CD4-positive, alpha-beta T cell (primary cell): ENCODE data around the gene XKR7. TPM values are rescaled to one million over a fixed set of nuclear protein-coding genes. Genes with fewer than 3 reads are reported as not detected.

Experiments
- ATAC-seq: fragments of 200-7000 bp; cut with Tn5 transposase; one replicate; pipeline ENCODE4 v1.10.0; 2022; ENCODE audit warnings: mild to moderate bottlenecking; ENCODE audit not compliant: poor library complexity
- CTCF ChIA-PET: fragments of 350-600 bp; sonication (Branson Sonifier 250); formaldehyde crosslinking; loops from one replicate; lab custom pipeline; 2021; ENCODE audit warnings: antibody characterized with exemption, inconsistent platforms; lab: Charles Lee
- POLR2A ChIA-PET: fragments of 350-600 bp; sonication (Branson Sonifier 250); formaldehyde crosslinking; loops from one replicate; lab custom pipeline; 2021; ENCODE audit warnings: antibody characterized with exemption, inconsistent platforms; lab: Charles Lee
- DNase-seq, 14 experiments: peaks; one replicate each; pipeline ENCODE4 v3.0.0-alpha.2; 2013 to 2020; ENCODE audit warnings: mixed read lengths in 2 of 14
- H3K27ac ChIP-seq, 2 donors: one replicate each; pipeline versions ENCODE4 v1.5.1 to v1.7.0; 2013; ENCODE audit warnings: low read length in 2 of 2, low read depth in 1 of 2, mild to moderate bottlenecking in 1 of 2
- H3K27me3 ChIP-seq, 2 experiments: 1 replicate in 1 of 2; 2 replicates in 1 of 2; pipeline versions ENCODE4 v1.6.1 to v1.7.0; 2013; ENCODE audit warnings: low read length in 2 of 2, control low read depth in 1 of 2, mild to moderate bottlenecking in 1 of 2, moderate library complexity in 1 of 2; ENCODE audit not compliant: insufficient read depth in 2 of 2, control insufficient read depth in 1 of 2
- H3K36me3 ChIP-seq: one replicate; pipeline ENCODE4 v1.6.1; 2013; ENCODE audit warnings: low read length, control low read depth; ENCODE audit not compliant: insufficient read depth
- H3K4me1 ChIP-seq: one replicate; pipeline ENCODE4 v1.6.1; 2013; ENCODE audit warnings: low read length, control low read depth; ENCODE audit not compliant: insufficient read depth
- H3K4me3 ChIP-seq: one replicate; pipeline ENCODE4 v1.5.1; 2013; ENCODE audit warnings: mild to moderate bottlenecking, low read length, moderate library complexity
- H3K9me3 ChIP-seq, 2 experiments: 1 replicate in 1 of 2; 2 replicates in 1 of 2; pipeline versions ENCODE4 v1.6.1 to v1.7.0; 2013; ENCODE audit warnings: low read length in 2 of 2, mild to moderate bottlenecking in 2 of 2, control low read depth in 1 of 2, moderate library complexity in 1 of 2; ENCODE audit not compliant: control insufficient read depth in 1 of 2, insufficient read depth in 1 of 2
- H3K27ac Mint-ChIP-seq: one replicate; pipeline ENCODE4 v1.8.0; 2020; ENCODE audit warnings: mixed read lengths
- H3K27me3 Mint-ChIP-seq: one replicate; pipeline ENCODE4 v1.8.0; 2021; ENCODE audit warnings: mixed read lengths
- H3K36me3 Mint-ChIP-seq: one replicate; pipeline ENCODE4 v1.8.0; 2021; ENCODE audit warnings: low read depth, mixed read lengths
- H3K4me1 Mint-ChIP-seq: one replicate; pipeline ENCODE4 v1.8.0; 2021; ENCODE audit warnings: low read depth, mixed read lengths
- H3K4me3 Mint-ChIP-seq: one replicate; pipeline ENCODE4 v1.8.0; 2020; ENCODE audit warnings: mild to moderate bottlenecking, mixed read lengths
- H3K9me3 Mint-ChIP-seq: one replicate; pipeline ENCODE4 v1.8.0; 2020; ENCODE audit warnings: mixed read lengths
- intact Hi-C, 2 experiments: fragments of 100-400 bp; cut with DNase I in 1 of 2; cut with micrococcal nuclease in 1 of 2; formaldehyde crosslinking; loops; one replicate each; pipeline versions ENCODE4 v1.15.1 to v1.9.0; 2023 to 2025; cut with DNase I, micrococcal nuclease
- total RNA-seq, 174 experiments: library from RNA in 2 of 174; stranded (reverse) in 2 of 174; gene quantifications; one replicate each; pipeline ENCODE4 v1.2.3 and lab custom pipeline; 2021 to 2026
- TF ChIP-seq, protein P1 (sequence below): fragments of 200-600 bp; IDR thresholded peaks from one replicate; pipeline ENCODE4 v1.8.0; 2022; ENCODE audit warnings: antibody characterized with exemption, mild to moderate bottlenecking

The XKR7 gene
- total RNA-seq, 2 experiments from 2014 or later: not detected

DNA sequence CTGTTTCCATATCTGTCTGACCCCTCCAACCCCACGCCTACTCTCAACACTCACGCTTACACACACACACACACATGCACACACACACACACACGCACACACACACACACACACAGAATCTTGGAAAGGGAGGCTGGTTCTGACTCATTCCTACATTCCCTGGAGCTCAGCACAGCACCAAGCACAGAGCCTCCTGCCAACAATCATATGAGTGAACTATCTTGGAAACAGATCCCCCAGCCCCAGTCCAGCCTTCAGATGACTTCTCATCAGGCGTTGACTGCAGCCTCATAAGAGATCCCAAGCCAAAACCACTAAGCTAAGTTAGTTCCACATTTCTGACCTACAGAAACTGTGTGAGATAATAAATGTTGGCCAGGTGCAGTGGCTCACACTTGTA, 70.0 kb downstream of the XKR7 start:
- Histone ChIP-seq H3K27me3 (peaks cover 9 to 39% of the 10 kb centered on the region in 2 experiments), H3K9me3 (no peaks in the 10 kb centered on the region), H3K36me3 (no peaks in the 10 kb centered on the region), H3K27ac (no peak overlapping the region), H3K4me3 (no peak overlapping the region), H3K4me1 (peaks cover 7% of the 10 kb centered on the region)
- Mint-ChIP-seq H3K27me3 (peaks cover 77% of the 10 kb centered on the region), H3K27ac (no peak overlapping the region), H3K4me3 (no peak overlapping the region), H3K4me1 (no peaks in the 10 kb centered on the region), H3K36me3 (no peaks in the 10 kb centered on the region), H3K9me3 (no peaks in the 10 kb centered on the region)
- CTCF ChIA-PET: no interaction called here
- TF ChIP-seq, protein P1, sequence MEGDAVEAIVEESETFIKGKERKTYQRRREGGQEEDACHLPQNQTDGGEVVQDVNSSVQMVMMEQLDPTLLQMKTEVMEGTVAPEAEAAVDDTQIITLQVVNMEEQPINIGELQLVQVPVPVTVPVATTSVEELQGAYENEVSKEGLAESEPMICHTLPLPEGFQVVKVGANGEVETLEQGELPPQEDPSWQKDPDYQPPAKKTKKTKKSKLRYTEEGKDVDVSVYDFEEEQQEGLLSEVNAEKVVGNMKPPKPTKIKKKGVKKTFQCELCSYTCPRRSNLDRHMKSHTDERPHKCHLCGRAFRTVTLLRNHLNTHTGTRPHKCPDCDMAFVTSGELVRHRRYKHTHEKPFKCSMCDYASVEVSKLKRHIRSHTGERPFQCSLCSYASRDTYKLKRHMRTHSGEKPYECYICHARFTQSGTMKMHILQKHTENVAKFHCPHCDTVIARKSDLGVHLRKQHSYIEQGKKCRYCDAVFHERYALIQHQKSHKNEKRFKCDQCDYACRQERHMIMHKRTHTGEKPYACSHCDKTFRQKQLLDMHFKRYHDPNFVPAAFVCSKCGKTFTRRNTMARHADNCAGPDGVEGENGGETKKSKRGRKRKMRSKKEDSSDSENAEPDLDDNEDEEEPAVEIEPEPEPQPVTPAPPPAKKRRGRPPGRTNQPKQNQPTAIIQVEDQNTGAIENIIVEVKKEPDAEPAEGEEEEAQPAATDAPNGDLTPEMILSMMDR: no peak
- POLR2A ChIA-PET: no interaction called here
- intact Hi-C loops: no loop called here
- ATAC-seq (no peak), DNase-seq (no peak)

DNA sequence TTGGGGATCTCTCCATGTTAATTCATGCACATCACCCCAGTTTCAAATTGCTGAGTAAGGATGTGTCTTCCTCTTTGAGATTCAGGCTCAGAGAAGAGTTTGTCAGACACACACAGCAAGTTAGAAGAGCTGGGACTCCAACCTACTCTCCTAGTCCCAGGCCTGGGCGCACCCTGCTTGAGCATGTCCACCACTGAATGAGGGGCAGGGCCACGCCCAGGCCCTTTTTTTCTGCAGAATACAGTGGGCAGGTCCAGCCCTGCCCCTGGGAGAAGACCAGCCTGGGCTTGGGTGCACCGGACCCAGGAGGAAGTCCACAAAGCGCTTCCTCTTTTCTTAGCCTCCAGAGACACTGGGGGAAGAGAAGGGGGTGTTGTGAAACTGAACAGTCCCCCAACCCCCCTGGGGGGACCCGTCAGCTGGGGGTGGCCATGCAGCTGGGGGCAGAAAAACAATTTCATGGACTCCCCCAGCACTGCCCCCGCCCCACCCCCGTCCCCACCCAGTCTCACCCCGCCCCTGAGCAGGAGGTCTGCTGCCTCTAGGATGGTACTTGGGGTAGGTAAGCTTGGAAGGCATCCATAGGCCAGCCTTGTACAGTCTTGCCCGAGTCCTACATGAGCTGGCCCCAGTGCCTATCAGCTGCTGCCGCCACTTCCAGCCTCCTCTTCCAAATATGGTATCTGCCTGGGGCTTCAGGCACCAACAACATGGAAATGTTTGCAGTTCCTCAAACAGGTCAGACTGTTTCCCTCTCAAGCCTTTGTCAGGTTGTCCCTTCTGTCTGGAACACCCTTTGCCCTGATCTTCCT, 72.4 kb downstream of the XKR7 start:
- CTCF ChIA-PET: no interaction called here
- peaks cover 68% of the 10 kb centered on the region for H3K27me3 Mint-ChIP-seq
- no peaks in the 10 kb centered on the region for H3K36me3 ChIP-seq
- no peak overlapping the region for H3K27ac Mint-ChIP-seq
- no peaks in the 10 kb centered on the region for H3K36me3 Mint-ChIP-seq
- TF ChIP-seq, protein P1: no peak
- no peak for ATAC-seq
- no peaks in the 10 kb centered on the region for H3K9me3 Mint-ChIP-seq
- no peaks in the 10 kb centered on the region for H3K4me1 ChIP-seq
- H3K27ac ChIP-seq: no peak overlapping the region
- H3K27me3 ChIP-seq: peaks cover 9 to 34% of the 10 kb centered on the region in 2 experiments
- POLR2A ChIA-PET: no interaction called here
- no peak overlapping the region for H3K4me3 Mint-ChIP-seq
- DNase-seq: peak in 2 of 14 experiments; percentile 39 to 44
- no peaks in the 10 kb centered on the region for H3K9me3 ChIP-seq
- H3K4me1 Mint-ChIP-seq: no peaks in the 10 kb centered on the region
- H3K4me3 ChIP-seq: no peak overlapping the region
- intact Hi-C loops: no loop called here

- CTCF ChIA-PET: no interaction called here
- ATAC-seq (no peak), DNase-seq (no peak)
- no peak overlapping the region for H3K27ac ChIP-seq
- Mint-ChIP-seq H3K4me3 (no peak overlapping the region), H3K4me1 (no peaks in the 10 kb centered on the region), H3K9me3 (no peaks in the 10 kb centered on the region), H3K36me3 (no peaks in the 10 kb centered on the region), H3K27ac (no peak overlapping the region), H3K27me3 (peaks cover 67% of the 10 kb centered on the region)
- no peak overlapping the region for H3K4me3 ChIP-seq
- peaks cover under 1% of the 10 kb centered on the region for H3K4me1 ChIP-seq
- intact Hi-C loops: no loop called here
- TF ChIP-seq, protein P1: no peak
- H3K9me3 ChIP-seq: peaks cover 0 to under 1% of the 10 kb centered on the region in 2 experiments
- POLR2A ChIA-PET: no interaction called here
- H3K27me3 ChIP-seq: peaks cover 16 to 30% of the 10 kb centered on the region in 2 experiments
- H3K36me3 ChIP-seq: no peaks in the 10 kb centered on the region
Measured at GRCh38 chr20:32045999-32046398, 78.0 kb downstream of the XKR7 start.
